Measurements from ENCODE around the gene C11orf24. TPM values are rescaled to one million over a fixed set of nuclear protein-coding genes. Genes with fewer than 3 reads are reported as not detected.

C11orf24 gene
- total and polyA plus RNA-seq, 9 donors, result 14.7 to 47.3 (median 31.8) TPM

DNA sequence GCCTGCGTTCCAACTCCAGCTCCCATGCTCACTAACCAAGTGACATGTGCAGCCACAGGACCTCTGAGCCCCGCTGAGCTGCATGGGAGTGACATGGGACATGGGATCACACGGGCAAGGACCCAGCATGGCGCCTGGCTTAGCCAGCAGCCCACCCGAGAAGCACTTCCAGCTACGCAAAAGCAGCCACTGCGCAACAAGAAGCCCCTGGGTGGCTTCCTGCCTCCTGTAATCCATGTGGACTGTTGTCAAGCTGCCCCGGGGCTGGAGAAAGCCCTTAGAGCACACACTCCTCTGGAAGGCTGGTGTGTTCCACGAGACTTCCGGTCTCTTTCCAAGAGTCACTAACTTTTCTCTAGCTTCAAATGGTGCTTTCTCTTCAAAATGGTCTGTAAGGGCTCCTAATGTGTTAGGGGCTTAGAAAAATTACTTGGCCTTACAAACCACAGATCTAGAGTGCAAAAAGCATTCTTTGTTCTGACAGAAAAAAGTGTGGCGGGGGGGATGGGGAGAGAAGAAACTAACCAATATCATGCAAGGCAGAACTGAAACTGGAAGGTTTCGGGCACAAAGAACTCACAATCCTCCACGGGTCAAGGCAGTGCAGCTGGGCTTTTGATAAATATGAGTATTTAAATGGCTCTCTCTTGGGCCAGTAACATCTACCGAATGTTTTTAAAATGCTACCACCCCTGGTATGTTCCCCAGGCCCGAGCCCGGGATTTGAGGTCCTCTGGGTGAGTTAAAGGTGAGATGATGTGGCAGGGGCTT lies 5.5 kb downstream of the C11orf24 start:
- Histone ChIP-seq H3K27me3 (no peaks in the 10 kb centered on the region), H3K9me3 (no peaks in the 10 kb centered on the region), H3K36me3 (no peaks in the 10 kb centered on the region), H3K27ac (no peak overlapping the region), H3K4me3 (no peak overlapping the region), H3K4me1 (ENCODE audit: insufficient read depth) (peaks cover 3% of the 10 kb centered on the region)
- WGBS, 3 donors, result 70 to 82% (median 80%) methylated on average over 16 of the region's 16 CpGs
- DNase-seq, result no peak
- TF ChIP-seq, protein P1, sequence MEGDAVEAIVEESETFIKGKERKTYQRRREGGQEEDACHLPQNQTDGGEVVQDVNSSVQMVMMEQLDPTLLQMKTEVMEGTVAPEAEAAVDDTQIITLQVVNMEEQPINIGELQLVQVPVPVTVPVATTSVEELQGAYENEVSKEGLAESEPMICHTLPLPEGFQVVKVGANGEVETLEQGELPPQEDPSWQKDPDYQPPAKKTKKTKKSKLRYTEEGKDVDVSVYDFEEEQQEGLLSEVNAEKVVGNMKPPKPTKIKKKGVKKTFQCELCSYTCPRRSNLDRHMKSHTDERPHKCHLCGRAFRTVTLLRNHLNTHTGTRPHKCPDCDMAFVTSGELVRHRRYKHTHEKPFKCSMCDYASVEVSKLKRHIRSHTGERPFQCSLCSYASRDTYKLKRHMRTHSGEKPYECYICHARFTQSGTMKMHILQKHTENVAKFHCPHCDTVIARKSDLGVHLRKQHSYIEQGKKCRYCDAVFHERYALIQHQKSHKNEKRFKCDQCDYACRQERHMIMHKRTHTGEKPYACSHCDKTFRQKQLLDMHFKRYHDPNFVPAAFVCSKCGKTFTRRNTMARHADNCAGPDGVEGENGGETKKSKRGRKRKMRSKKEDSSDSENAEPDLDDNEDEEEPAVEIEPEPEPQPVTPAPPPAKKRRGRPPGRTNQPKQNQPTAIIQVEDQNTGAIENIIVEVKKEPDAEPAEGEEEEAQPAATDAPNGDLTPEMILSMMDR (IDR thresholded peaks at IDR 0.05), result no peak
- no peak for TF ChIP-seq EP300 (IDR thresholded peaks at IDR 0.05)
- intact Hi-C loops (cut with DNase I), result no loop called here

GRCh38 chr11:68264741-68265540 lies 6.8 kb downstream of the C11orf24 start:
- intact Hi-C loops (cut with DNase I), result no loop called here
- Histone ChIP-seq H3K4me1 (ENCODE audit: insufficient read depth) (peaks cover 3% of the 10 kb centered on the region), H3K27ac (no peak overlapping the region), H3K27me3 (no peaks in the 10 kb centered on the region), H3K9me3 (no peaks in the 10 kb centered on the region), H3K4me3 (no peak overlapping the region), H3K36me3 (no peaks in the 10 kb centered on the region)
- 89 to 96% (median 95%) methylated on average over 13 of the region's 13 CpGs for WGBS, 3 donors
- no peak for DNase-seq
- TF ChIP-seq, protein P1 (IDR thresholded peaks at IDR 0.05), result no peak
- TF ChIP-seq EP300 (IDR thresholded peaks at IDR 0.05) (no peak), POLR2A (IDR thresholded peaks at IDR 0.05) (no peak)

DNA sequence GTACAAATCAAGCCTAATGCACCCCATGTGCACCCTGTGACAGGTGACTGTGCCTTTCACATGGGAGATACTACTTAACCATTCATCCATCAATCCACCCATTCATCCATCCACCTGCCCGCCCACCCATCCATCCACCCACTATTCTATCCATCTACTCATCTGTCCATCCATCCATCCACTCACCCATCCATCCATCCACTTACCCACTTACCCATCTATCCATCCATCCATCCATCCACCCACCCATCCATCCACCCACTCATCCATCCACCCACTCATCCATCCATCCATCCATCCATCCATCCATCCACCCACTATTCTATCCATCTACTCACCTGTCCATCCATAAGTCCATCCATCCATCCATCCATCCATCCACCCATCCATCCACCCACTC lies 7.5 kb downstream of the C11orf24 start:
- Histone ChIP-seq H3K4me3 (no peak overlapping the region), H3K27ac (no peak overlapping the region), H3K9me3 (no peaks in the 10 kb centered on the region), H3K36me3 (no peaks in the 10 kb centered on the region), H3K4me1 (ENCODE audit: insufficient read depth) (no peaks in the 10 kb centered on the region), H3K27me3 (no peaks in the 10 kb centered on the region)
- intact Hi-C loops (cut with DNase I), result no loop called here
- TF ChIP-seq POLR2A (IDR thresholded peaks at IDR 0.05) (no peak), EP300 (IDR thresholded peaks at IDR 0.05) (no peak)
- TF ChIP-seq, protein P1 (IDR thresholded peaks at IDR 0.05), result no peak
- DNase-seq, result no peak
- WGBS, 3 donors, result 94 to 100% (median 94%) methylated on average over 1 of the region's 1 CpG

- no peaks in the 10 kb centered on the region for H3K4me1 ChIP-seq (ENCODE audit: insufficient read depth)
- DNase-seq, result no peak
- TF ChIP-seq POLR2A (IDR thresholded peaks at IDR 0.05) (no peak), EP300 (IDR thresholded peaks at IDR 0.05) (no peak)
- TF ChIP-seq, protein P1 (IDR thresholded peaks at IDR 0.05), result no peak
- H3K27ac ChIP-seq, result no peak overlapping the region
- intact Hi-C loops (cut with DNase I), result no loop called here
- H3K36me3 ChIP-seq, result no peaks in the 10 kb centered on the region
- WGBS, 3 donors, result 77 to 82% (median 82%) methylated on average over 13 of the region's 13 CpGs
- H3K9me3 ChIP-seq, result no peaks in the 10 kb centered on the region
- H3K4me3 ChIP-seq, result no peak overlapping the region
- no peaks in the 10 kb centered on the region for H3K27me3 ChIP-seq
Measured at GRCh38 chr11:68263444-68264035, 8.2 kb downstream of the C11orf24 start.
